Measurements from ENCODE around the gene PRUNE2.

PRUNE2 gene

DNA sequence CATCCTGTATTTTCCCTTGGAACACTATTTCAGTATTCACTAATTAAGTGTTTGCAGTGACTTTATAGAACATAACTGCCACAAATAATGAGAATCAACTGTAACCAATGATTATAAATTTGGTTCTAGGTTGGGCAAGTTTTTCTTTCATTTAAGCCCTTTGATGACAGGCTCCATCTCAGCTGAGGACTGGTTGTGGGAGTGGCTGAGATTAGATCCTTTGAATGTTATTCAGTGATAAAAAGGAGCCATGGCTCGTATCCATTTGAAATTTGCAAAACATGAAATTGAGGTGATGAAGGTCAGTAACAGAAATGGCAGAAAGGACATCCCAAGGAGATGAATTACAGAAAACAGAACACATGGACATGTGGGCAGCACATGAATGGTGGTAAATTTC, 279.8 kb downstream of the PRUNE2 start:
- DNase-seq (ENCODE audit: low spot score) = no peak

DNA sequence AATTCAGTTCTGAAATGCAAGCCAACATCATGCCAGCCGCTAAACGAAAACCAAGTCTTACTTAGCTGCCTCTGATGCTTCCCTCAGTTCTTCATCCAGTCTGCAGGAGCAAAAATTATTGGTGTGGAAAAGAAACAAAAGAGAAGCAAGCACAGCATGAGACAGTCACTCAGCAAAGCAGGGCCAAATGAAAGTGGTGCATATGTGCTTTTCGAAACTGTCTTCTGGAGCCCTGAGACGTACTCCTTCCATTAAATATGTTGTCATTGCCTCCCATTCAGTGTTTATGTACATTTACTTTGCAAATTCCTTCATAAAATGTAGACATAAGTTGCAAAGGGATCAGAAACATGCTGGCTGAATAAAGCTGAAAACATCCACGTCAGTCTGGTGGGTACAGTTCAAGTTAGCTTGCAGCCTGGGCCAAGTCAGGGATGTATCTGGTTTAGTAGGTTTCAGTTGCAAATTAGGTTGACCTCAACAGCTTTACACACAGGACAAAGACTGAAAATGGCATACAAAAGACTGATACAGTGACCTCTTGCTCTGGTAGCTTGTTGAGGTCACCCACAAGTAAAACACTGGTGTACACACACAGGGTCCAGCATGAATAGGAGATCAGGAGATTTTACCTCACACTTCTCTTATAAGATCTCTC, 281.4 kb downstream of the PRUNE2 start:
- DNase-seq (ENCODE audit: low spot score) = no peak

DNA sequence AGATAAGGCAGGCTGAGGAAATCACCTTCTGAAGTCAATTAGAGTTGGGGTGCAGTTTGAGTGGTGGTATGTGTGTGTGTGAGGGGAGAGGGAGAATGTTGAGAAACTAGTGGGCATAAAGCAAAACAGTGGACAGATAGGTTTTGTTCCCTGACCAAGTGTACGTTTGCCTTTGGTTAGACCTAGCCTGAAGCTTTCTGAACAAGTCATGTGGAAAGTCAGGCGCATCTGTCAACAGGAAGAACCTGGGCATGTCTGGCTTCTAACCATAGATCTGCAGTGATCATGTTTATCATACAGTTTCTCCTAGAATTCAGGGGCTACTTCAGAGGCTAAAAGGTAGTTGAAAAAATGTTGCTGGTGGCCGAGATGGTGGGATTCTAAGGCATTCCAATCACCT, 284.9 kb downstream of the PRUNE2 start:
- no peak for DNase-seq (ENCODE audit: low spot score)

DNA sequence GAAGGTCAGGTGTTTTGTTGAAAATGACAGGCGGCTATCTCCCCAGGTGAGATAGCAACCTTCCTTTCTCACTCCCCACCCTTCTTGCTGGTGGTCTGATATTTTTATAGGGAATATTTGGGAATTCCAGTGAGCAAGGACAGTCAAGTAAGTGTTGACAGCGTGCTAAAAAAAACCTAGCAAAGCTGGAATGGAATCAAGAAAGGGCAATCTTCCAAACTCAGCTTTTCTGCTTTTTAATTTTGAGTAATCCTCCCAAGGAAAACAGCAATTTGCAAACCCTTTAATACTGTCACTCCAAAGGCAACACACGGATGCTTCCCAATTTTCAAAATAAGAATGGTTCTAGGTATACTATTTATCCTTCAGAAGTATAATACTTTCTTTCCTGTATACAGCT, 285.3 kb downstream of the PRUNE2 start:
- no peak for DNase-seq (ENCODE audit: low spot score)

DNA sequence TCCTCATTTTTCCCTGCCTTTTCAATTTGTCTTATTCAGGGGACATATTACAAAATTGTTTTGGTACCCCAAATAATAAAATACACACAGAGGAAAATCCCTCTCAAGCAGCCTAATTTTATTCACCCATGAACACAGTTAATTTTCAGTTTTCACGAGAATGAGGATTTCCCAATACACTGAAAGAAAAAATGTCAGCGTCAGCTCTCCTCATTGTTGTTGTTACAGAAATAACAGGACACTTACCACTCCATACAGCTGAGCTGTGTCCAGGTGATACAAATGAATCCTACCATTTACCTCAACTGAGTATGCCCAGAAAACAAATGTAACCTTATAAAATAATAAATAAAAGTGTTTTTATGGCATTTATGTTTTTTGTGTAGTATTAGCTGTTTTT, 286.3 kb downstream of the PRUNE2 start:
- no peak for DNase-seq (ENCODE audit: low spot score)

DNA sequence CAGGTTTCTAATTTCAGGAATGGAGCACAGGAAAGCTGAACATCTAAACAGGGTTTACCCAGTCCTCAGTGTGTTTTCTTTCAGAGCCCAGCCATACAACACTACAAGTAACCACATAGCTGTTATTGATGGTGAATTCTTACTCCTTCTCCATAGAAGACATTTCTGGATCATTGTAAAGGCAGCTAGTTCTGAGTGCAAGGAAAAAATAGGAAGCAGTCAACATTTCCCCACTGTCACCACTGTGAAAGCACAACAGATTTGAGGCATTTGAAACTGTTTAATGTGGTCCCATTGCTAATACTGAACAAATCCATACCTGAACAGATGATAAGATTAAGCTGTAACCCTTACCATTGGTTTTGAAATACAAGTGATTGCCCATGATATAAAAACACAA, 286.7 kb downstream of the PRUNE2 start:
- DNase-seq (ENCODE audit: low spot score) = no peak

DNA sequence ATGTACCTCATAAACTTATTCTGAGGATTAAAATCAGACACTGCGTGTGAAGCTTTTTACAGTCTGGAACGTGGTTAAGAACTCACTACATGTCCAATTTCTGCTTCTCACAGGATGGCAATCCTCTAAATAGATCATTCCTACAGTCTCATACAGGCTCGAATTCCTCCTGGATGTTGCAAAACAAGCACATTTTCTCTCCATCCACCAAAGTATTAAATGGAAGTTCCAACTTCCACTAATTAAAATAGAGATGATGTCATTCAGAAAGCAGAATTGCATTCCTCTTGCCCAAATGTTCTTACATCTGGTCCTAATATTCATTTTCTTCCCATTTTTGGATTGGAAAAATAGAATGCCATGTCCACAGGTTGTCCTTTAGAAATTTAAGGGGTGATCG, 287.2 kb downstream of the PRUNE2 start:
- no peak for DNase-seq (ENCODE audit: low spot score)

DNA sequence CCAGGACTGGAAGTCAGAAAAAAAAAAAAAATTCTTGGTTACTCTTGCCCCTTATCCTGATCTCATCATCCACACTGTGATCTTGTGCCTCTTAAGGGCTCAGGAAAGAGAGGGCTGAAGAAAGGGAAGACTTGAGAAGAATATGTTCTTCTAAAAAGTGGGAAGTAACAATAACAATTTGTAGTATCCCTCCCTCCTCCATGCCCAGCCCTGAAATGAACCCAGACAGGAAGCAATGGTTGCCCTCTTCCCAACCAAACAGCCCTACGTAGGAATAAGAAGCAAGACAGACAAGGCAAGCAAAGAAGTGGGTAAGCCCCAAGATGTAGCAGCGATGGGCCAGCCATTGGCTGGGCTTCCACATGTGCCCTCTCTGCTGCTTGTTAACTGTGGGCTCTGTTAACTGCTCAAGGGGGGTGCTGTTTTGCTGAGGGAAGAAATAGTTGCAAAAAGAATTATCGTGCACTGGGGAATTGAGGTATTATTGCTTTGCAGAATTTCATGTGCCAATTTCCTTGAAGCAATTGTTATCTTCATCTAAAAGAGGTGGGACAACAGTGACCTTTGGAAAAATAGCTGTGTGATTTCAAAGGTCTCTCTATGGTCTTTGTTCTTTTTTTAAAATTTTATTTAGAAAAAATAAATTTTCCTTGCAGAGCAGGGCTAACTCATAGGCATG, 288.3 kb downstream of the PRUNE2 start:
- no peak for DNase-seq (ENCODE audit: low spot score)

DNA sequence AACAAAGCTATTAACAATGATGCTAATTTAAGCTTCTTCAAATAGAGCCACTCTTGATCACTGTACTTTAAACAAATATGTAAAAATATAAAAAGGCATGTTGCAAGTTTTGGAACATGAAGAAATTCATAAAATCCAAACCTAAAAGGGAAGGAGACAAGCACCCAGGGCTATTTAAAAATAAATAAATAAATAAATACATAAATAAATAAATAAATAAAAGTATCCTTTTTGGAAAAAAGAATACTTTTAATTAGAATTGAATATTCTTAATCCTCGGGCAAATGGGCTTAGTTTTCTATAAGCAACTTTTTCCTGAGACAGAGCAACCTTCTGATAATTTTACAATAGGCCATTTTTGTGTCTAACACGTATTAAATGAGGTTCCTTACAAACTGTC, 289.1 kb downstream of the PRUNE2 start:
- no peak for DNase-seq (ENCODE audit: low spot score)

DNA sequence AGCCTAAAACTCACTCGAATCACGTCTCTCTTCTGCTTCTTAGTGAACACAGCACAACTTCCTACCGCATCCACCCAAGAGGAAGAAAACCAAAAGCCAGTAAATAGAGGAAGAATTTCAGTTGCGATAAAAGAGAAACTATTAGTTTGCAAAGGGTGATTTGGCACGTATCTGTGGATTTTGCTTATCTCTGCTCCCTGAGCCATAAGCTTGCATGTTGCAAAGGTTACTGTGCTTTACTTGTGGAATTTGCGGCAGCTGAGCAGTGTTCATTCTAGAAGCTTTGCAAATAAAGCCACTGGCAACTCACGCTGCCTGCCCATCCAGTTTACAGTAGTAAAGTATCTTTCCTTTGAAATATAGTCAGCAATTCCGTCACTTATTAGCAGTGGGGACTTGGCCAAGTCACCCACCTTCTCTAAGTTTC, 290.7 kb downstream of the PRUNE2 start:
- no peak for DNase-seq (ENCODE audit: low spot score)

DNA sequence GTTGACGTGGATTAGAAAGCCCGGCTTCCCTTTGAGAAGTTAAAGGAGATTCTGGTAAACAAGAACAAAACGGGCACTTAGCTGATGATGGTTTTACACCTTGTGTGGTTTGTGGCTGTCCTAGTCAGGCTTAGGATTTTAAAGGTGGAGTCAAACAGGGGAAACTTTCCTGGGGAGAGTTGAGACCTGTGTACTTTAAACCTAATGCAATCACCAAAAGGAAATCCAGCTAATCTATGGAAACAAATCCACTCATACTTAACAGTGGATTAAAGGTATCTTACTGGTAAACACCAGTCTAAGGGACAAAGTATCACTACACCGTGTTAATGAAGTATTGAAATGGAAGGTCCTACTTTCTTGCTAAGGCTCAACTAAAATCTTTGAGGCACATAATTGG, 291.9 kb downstream of the PRUNE2 start:
- no peak for DNase-seq (ENCODE audit: low spot score)

DNA sequence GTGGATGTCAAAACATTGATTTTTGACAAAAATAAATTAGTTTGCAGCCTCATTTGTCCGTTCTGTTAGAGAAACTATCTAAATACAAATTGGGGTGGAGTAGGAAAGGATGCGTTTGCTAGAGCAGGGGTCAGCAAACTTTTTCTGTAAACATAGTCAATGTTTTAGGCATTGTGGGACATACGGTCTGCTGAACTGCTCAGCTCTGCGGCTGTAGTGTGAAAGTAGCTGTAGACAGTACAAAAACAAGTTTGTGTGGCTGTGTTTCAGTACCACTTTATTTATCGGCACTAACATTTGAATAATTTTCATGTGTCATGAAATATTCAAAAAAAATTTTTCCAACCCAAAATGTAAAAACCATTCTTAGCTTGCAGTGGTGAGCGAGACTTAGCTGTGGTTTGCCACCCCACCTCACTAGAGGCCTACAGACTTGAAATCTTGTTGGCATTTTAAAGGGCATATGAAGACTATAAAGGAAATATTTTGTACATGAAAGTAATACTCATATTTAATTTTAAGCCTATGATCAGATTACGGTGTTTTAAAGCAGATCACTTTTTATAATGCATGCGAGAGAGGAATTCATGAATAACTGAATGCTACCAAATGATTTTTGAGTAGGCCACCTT, 292.6 kb downstream of the PRUNE2 start:
- no peak for DNase-seq (ENCODE audit: low spot score)

DNA sequence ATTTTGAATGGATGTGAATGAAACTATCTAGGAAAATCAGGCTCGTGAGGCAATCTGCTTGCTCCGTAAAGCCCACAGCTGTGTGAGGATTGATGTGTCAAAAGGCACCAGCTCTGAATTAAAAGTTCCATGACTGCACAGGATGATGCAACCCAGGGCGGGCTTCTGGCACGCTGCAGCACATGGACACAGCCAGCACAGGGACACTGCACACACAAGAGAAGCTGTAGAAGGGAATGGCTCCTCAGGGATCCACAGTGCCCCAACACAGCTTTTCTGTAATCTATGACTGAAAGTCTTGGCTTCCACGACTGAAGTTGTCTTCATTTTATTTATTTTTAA, 295.9 kb downstream of the PRUNE2 start:
- no peak for DNase-seq (ENCODE audit: low spot score)

DNA sequence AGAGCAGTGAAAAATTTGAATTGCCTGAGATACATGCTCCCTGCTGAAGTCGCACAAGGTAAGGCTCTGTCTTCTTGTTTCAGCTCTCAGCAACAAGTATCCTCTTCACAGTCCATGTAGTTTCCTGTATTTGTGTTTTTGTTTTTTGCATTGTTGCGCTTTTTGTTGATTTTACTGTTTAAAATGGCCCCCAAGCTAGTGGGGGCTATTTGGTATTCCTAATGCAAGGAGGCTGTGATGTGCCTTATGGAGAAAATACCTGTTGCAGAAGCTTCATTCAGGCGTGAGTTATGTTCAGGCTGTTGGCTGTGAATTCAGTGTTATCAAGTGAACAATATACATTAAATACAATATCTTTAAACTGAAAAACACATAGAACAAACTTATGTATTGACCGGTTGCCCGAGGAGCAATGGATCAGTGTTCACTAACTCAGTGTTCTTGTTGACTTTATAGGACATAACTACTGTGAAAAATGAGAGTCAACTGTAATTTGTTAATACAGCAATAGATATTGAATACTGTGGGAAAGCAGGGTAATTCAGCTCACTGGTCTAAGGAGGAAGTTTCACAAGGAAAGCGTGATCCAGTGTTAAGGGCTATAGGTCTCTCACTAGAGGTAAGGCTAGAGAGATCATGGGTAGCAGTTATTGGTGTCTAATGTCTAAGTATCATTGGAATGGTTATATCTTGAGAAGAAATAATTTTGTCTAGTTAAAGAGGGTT, 296.5 kb downstream of the PRUNE2 start:
- no peak for DNase-seq (ENCODE audit: low spot score)

DNA sequence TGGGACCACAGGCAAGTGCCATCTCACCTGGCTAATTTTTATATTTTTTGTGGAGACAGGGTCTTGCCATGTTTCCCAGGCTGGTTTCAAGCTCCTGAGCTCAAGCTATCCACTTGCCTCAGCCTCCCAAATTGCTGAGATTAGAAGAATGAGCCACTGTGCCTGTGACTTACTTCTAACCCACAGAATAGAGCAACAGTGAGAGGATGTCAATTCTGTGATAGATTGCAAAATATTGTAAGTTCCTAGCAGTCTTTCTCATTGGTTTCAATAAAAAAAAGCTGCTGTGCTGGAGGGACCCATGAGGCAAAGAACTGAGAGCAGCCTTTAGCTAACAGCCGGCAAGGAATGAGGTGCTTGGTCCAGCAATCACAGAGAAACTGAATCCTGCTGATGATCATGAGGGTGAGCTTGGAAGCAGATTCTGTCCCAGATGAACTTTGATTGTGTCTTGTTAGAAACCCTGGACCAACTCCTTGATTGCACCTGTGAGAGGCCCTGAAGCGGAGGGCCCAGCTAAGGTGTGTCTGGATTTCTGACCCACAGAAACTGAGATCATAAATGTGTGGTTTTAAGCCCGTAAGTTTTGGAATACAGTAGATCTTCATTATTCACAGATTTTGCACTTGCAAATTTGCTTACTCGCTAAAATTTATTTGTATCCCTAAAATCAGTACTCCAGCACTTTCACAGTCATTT, 297.2 kb downstream of the PRUNE2 start:
- DNase-seq (ENCODE audit: low spot score) = no peak

DNA sequence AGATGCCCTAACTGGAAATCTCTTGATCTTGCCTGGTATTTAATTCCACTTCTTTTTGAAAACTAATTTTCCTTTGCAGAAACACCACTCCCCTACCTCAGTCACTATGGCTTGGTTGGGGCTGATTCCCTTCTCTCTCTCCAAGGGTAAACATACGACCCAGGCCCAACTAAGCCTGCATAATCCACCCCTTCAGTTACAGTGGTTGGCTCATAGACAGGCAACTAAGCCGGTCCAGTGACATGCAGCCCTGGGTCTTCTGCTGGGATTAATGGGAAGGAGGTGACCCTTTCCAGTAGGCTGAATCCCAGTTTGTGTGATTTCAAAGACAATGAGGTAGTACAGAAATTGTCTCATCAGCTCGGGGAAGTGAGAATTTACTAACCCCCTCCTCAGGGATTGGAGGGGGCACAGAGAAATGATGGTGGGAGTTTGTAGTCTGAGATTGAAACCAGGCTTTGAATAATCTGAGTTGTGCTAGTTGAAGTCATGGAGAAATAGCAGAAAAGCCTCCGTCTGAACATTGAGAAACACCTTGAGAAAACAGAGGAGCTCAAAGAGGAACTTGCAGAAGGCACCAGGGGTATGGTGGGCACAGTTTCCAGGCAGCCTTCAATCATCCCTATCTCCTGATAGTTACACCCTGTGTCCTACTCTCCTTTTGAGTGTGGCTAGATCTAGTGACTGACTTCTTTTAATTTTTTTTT, 298.0 kb downstream of the PRUNE2 start:
- DNase-seq (ENCODE audit: low spot score) = no peak

DNA sequence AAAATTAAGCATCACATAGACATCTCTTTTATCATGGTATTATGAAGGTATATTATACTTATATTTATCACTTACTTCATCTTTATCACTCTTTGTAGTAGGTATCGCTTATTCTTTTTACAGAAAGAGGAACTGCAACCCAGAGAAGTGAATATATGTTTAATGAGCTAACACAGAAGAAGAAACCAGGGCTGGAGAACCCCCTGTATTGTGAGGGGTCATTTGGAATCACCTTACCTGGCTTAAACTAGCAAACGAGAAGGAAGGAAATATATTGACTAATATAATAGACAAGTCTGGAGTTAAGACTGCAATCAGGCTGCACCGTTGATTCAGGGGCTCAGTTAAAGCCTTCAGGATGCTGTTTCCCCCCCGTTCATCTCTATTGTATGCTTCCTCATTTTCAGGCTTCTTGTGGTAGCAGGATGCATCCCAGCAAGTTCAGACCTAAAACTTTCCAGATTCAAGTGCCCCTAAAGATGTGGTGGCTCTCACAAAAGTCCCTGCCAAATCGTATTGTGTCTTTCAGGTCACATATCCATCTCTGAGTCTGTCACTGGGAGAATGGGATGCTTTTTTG, 300.5 kb downstream of the PRUNE2 start:
- no peak for DNase-seq (ENCODE audit: low spot score)

DNA sequence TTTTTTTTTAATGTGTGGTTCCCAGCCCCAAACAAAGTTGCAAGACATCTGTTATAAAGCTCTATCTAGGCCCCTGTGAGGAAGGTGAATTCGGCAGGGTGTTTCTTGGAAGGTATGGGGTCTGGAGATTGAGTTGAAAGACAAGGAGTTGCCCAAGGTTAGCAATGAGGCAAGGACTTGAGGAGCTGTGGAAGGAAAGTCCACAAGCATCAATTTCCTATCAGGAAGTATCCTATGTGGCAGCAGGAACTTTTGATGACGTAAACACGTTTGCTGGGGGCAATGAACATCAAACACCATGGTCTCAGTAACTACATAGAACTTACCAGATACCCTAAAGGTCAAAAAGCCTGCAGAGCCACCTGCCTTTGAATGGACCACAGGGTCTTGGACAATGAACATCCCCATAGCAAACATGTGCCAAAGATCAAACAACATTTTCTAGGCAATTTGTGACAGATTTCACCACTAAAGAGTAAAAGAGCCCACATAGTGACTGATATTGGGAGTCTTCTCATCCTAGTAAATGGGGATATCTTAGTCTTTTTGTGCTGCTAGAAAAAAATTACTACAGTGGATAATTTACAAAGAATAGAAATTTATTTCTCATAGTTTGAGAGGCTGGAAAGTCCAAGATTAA, 301.9 kb downstream of the PRUNE2 start:
- DNase-seq (ENCODE audit: low spot score) = no peak

DNA sequence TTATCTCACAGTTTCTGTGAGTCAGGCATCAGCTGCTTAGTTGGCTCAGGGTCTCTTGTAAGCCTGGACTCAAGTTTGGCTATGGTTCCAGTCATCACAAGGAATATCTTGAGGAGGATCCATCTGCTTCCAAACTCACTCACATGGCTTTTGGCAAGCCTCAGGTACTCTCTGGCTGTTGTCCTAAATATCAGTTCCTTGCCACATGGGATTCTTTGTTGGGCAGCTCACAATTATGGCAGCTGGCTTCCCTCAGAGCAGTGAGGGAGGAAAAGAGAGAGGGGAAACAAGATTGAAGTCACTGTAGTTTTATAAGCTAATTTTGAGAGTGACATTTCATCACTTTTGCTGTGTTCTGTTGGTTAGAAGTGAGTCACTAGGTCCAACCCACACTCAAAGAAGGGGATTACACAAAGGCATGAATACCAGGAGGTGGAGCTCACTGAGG, 302.4 kb downstream of the PRUNE2 start:
- no peak for DNase-seq (ENCODE audit: low spot score)

DNA sequence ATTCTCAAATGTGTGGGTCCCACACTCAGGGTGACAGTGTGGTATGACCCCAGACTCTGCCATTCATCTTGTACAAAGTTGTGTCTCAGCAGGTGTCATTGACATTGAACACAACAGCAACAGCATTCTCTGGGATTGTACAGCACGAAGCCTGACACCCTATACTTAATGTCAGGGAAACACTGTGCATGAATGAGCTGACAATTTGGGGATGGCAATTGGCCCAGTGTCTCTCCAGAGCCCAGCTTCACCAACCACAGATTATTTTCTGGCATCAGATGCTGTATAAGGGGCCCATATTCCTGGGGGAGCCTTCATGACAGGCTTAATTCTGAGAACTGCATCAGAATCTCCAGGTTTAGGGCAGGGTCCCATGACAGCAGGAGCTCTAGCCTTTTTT, 303.7 kb downstream of the PRUNE2 start:
- DNase-seq (ENCODE audit: low spot score) = no peak

Measured in hematopoietic multipotent progenitor cell treated with erythropoietin and hydrocortisone succinate and interleukin-3 and kit ligand, for 17 days (in vitro differentiated cells).